Measurements from ENCODE around the gene NEMP2. TPM values are rescaled to one million over a fixed set of nuclear protein-coding genes. Genes with fewer than 3 reads are reported as not detected.
A peak's percentile ranks its signal among the peaks of the same experiment; 100 is the strongest.
"Not testable (repeated sequence)": the region's sequence is repeated elsewhere in the genome, so short reads cannot be mapped to it uniquely, and the experiment has no call there.

The NEMP2 gene
- total RNA-seq, 1 donor from 2014 or later: 7.2 TPM

GRCh38 chr2:190501231-190501630, 33.3 kb downstream of the NEMP2 start:
- no peaks in the 10 kb centered on the region for H3K27me3 Mint-ChIP-seq
- H3K4me1 Mint-ChIP-seq (ENCODE audit: unreplicated experiment): peaks cover 14% of the 10 kb centered on the region
- H3K36me3 Mint-ChIP-seq: peaks cover 4% of the 10 kb centered on the region
- H3K9me3 Mint-ChIP-seq: no peaks in the 10 kb centered on the region
- TF ChIP-seq, protein P1, sequence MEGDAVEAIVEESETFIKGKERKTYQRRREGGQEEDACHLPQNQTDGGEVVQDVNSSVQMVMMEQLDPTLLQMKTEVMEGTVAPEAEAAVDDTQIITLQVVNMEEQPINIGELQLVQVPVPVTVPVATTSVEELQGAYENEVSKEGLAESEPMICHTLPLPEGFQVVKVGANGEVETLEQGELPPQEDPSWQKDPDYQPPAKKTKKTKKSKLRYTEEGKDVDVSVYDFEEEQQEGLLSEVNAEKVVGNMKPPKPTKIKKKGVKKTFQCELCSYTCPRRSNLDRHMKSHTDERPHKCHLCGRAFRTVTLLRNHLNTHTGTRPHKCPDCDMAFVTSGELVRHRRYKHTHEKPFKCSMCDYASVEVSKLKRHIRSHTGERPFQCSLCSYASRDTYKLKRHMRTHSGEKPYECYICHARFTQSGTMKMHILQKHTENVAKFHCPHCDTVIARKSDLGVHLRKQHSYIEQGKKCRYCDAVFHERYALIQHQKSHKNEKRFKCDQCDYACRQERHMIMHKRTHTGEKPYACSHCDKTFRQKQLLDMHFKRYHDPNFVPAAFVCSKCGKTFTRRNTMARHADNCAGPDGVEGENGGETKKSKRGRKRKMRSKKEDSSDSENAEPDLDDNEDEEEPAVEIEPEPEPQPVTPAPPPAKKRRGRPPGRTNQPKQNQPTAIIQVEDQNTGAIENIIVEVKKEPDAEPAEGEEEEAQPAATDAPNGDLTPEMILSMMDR (conservative IDR thresholded peaks at IDR 0.05): no peak
- H3K27ac Mint-ChIP-seq: no peak overlapping the region
- DNase-seq (ENCODE audit: extremely low spot score, unreplicated experiment): no peak
- no peak overlapping the region for H3K4me3 Mint-ChIP-seq

GRCh38 chr2:190500054-190500502, 34.4 kb downstream of the NEMP2 start:
- no peaks in the 10 kb centered on the region for H3K9me3 Mint-ChIP-seq
- H3K36me3 Mint-ChIP-seq: peaks cover 4% of the 10 kb centered on the region
- H3K4me1 Mint-ChIP-seq (ENCODE audit: unreplicated experiment): peaks cover 10% of the 10 kb centered on the region
- TF ChIP-seq, protein P1 (conservative IDR thresholded peaks at IDR 0.05): no peak
- no peak overlapping the region for H3K4me3 Mint-ChIP-seq
- no peak overlapping the region for H3K27ac Mint-ChIP-seq
- DNase-seq (ENCODE audit: extremely low spot score, unreplicated experiment): no peak
- no peaks in the 10 kb centered on the region for H3K27me3 Mint-ChIP-seq

DNA sequence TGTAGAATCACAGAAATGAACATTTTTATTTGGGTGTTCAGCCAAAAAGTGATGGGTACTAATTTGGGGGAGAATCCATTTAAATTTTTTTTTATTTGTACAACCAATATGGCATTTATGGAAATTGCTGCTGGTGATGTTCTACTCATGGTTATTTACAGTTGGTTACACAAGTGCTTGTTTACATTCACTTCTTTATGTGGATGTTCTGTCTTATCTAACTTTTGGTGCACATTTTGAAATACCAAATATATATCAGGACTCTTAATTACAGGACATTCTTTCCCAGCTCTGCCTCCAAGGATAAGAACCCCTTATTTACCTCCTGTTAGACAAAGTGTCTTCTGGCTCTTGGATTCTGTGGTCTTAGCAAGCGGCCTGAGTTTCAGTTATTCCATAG, 35.2 kb downstream of the NEMP2 start:
- Mint-ChIP-seq H3K36me3 (peaks cover 4% of the 10 kb centered on the region), H3K27me3 (no peaks in the 10 kb centered on the region), H3K4me3 (no peak overlapping the region), H3K9me3 (no peaks in the 10 kb centered on the region), H3K4me1 (ENCODE audit: unreplicated experiment) (peaks cover 10% of the 10 kb centered on the region), H3K27ac (no peak overlapping the region)
- TF ChIP-seq, protein P1 (conservative IDR thresholded peaks at IDR 0.05): no peak
- no peak for DNase-seq (ENCODE audit: extremely low spot score, unreplicated experiment)

DNA sequence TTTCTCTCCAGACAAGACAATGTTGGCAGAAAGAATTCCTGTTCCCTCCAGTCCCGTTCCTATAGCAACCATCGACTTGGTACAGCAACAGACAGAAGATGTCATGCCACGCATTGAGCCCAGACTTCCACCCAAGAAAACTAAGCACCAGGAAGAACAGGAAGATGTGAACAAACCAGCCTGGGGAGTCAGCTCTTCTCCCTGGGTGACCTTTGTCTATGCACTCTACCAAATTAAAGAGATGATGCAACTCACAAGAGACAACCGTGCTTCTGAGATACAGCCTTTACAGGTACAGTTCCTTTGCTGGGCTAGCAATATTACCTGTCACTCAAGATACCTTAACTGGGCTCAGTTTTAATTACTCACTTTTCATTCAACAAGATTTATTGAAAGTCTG, 37.1 kb downstream of the NEMP2 start:
- peak overlapping the region; percentile 80 for H3K27ac Mint-ChIP-seq
- H3K9me3 Mint-ChIP-seq: peaks cover 16% of the 10 kb centered on the region
- peaks cover 20% of the 10 kb centered on the region for H3K36me3 Mint-ChIP-seq
- no peaks in the 10 kb centered on the region for H3K27me3 Mint-ChIP-seq
- H3K4me1 Mint-ChIP-seq (ENCODE audit: unreplicated experiment): peaks cover 9% of the 10 kb centered on the region
- no peak for DNase-seq (ENCODE audit: extremely low spot score, unreplicated experiment)
- TF ChIP-seq, protein P1 (conservative IDR thresholded peaks at IDR 0.05): no peak
- H3K4me3 Mint-ChIP-seq: no peak overlapping the region

DNA sequence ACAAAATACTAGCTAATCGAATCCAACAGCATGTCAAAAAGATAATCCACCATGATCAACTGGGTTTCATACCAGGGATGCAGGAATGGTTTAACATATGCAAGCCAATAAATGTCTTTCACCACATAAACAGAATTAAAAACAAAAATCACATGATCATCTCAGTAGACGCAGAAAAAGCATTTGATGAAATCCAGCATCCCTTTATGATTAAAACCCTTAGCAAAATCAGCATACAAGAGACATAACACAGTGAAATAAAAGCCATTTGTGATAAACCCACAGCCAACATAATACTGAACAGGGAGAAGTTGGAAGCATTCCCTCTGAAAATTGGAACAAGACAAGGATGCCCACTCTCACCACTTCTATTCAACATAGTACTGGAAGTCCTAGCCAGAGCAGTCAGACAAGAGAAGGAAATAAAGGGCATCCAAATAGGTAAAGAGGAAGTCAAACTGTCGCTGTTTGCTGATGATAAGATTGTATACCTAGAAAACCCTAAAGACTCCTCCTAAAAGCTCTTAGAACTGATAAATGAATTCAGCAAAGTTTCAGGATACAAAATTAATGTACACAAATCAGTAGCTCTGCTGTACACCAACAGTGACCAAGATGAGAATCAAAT, 39.8 kb downstream of the NEMP2 start:
- H3K4me1 Mint-ChIP-seq (ENCODE audit: unreplicated experiment); H3K27me3 Mint-ChIP-seq; H3K27ac Mint-ChIP-seq; DNase-seq (ENCODE audit: extremely low spot score, unreplicated experiment); H3K4me3 Mint-ChIP-seq: not testable (repeated sequence)
- H3K9me3 Mint-ChIP-seq: peaks cover 23% of the 10 kb centered on the region
- peaks cover 34% of the 10 kb centered on the region for H3K36me3 Mint-ChIP-seq

DNA sequence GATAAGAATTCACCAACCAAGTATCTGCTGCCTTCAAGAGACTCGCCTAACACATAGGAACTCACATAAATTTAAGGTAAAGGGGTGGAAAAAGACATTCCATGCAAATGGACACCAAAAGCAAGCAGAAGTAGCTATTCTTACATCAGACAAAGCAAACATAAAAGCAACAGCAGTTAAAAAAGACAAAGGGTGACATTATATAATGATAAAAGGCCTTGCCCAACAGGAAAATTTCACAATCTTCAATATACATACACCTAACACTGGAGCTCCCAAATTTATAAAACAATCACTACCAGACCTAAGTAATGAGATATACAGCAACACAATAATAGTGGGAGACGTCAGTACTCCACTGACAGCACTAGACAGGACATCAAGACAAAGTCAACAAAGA, 41.4 kb downstream of the NEMP2 start:
- Mint-ChIP-seq H3K4me3 (no peak overlapping the region), H3K27me3 (no peaks in the 10 kb centered on the region), H3K36me3 (peaks cover 44% of the 10 kb centered on the region), H3K4me1 (ENCODE audit: unreplicated experiment) (peaks cover 18% of the 10 kb centered on the region), H3K9me3 (peaks cover 26% of the 10 kb centered on the region), H3K27ac (no peak overlapping the region)
- no peak for DNase-seq (ENCODE audit: extremely low spot score, unreplicated experiment)
- TF ChIP-seq, protein P1 (conservative IDR thresholded peaks at IDR 0.05): no peak
